Fibroblast of mammary gland (primary cell): ENCODE measurements around the gene ZBTB22.

Experiments
- DNase-seq: peaks from one replicate; pipeline ENCODE4 v3.0.0-alpha.2; 2010; ENCODE audit warnings: low read depth
- H3K4me3 ChIP-seq: 2 replicates; pipeline ENCODE4 v1.5.1; 2011; ENCODE audit warnings: low read depth, mild to moderate bottlenecking, low read length, moderate library complexity; ENCODE audit not compliant: control insufficient read depth
- TF ChIP-seq, protein P1 (sequence below): conservative IDR thresholded peaks from 2 replicates; pipeline ENCODE4 v1.5.1; 2011; ENCODE audit warnings: low read depth, low read length, inconsistent platforms; ENCODE audit not compliant: control insufficient read depth, insufficient read depth

ZBTB22 gene

DNA sequence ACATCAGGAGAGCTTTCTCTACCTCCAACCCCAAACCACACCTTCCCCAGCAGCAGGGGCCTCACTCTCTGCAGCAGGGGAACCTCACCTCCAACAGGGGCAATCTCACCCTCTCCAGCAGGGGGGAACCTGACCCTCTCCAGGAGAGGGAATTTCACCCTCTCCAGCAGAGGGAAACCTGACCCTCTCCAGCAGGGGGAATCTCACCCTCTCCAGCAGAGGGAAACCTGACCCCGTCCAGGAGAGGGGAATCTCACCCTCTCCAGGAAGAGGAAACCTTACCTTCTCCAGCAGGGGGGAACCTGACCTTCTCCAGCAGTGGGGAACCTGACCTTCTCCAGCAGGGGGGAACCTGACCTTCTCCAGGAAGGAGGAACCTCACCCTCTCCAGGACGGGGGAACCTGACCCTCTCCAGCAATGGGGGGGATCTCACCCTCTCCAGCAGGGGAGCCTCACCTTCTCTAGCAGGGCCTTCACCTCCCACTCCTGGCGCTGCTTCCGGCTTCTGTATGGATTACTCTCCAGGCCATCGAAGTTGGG is 37.5 kb downstream of the ZBTB22 start:
- TF ChIP-seq, protein P1, sequence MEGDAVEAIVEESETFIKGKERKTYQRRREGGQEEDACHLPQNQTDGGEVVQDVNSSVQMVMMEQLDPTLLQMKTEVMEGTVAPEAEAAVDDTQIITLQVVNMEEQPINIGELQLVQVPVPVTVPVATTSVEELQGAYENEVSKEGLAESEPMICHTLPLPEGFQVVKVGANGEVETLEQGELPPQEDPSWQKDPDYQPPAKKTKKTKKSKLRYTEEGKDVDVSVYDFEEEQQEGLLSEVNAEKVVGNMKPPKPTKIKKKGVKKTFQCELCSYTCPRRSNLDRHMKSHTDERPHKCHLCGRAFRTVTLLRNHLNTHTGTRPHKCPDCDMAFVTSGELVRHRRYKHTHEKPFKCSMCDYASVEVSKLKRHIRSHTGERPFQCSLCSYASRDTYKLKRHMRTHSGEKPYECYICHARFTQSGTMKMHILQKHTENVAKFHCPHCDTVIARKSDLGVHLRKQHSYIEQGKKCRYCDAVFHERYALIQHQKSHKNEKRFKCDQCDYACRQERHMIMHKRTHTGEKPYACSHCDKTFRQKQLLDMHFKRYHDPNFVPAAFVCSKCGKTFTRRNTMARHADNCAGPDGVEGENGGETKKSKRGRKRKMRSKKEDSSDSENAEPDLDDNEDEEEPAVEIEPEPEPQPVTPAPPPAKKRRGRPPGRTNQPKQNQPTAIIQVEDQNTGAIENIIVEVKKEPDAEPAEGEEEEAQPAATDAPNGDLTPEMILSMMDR: peak; percentile 75
- peak; percentile 70 for DNase-seq
- no peak overlapping the region for H3K4me3 ChIP-seq

GRCh38 chr6:33279257-33279695 is 38.3 kb downstream of the ZBTB22 start:
- DNase-seq: no peak
- no peak overlapping the region for H3K4me3 ChIP-seq
- TF ChIP-seq, protein P1: no peak

DNA sequence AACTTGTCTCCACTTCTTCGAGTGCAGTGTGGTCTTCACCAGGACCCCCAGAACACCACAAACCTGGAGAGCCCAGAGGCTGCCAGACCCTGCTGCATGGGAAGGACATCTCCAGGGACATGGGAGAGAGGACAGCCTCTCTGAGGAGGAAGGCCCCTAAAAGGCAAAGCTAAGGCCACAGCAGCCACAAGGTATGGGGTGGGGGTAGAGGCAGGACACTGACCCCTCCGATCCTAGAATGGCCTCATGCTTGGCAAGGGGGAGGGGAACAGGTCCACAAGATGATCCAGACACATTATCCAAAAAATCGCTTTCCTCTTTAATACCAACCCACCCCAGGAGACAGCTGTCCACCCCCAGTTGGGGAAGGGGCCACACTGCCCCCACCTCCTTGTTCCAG is 38.7 kb downstream of the ZBTB22 start:
- TF ChIP-seq, protein P1: no peak

GRCh38 chr6:33278392-33278741 is 39.2 kb downstream of the ZBTB22 start:
- no peak for DNase-seq
- TF ChIP-seq, protein P1: no peak
- no peak overlapping the region for H3K4me3 ChIP-seq

More for the DNA sequence above, 38.7 kb downstream of the ZBTB22 start:
- H3K4me3 ChIP-seq: no peak overlapping the region
- DNase-seq: no peak

GRCh38 chr6:33277663-33278391 is 39.7 kb downstream of the ZBTB22 start:
- no peak for DNase-seq
- TF ChIP-seq, protein P1: no peak
- H3K4me3 ChIP-seq: no peak overlapping the region

GRCh38 chr6:33276864-33277662 is 40.5 kb downstream of the ZBTB22 start, which contains the start of gene B3GALT4:
Gene B3GALT4, plus strand, starts transcription at chr6:33277123. Its CDS starts 297 bp downstream, at chr6:33277420.
- peak; percentile 77 for DNase-seq
- TF ChIP-seq, protein P1: no peak
- peak within 1 kb of the TSS; percentile 100 for H3K4me3 ChIP-seq
